Heart right ventricle (tissue), 16 donors: ENCODE results near the gene ALCAM. TPM values are rescaled to one million over a fixed set of nuclear protein-coding genes. Genes with fewer than 3 reads are reported as not detected.

Experiments used
- ATAC-seq, 8 donors: fragments of 200-7000 bp; cut with Tn5 transposase; one replicate each; pipeline ENCODE4 v1.9.1; 2020; ENCODE audit warnings: mild to moderate bottlenecking in 8 of 8, moderate library complexity in 8 of 8, moderate number of reproducible peaks in 1 of 8
- DNase-seq, 2 donors: peaks; one replicate each; pipeline ENCODE4 v3.0.0-alpha.2; 2020
- H3K27ac ChIP-seq, 10 donors: fragments of 200-600 bp; sonication (generic) in 2 of 10; one replicate each; pipeline versions ENCODE4 v1.5.0 to v1.8.0; 2020 to 2022; ENCODE audit warnings: mild to moderate bottlenecking in 3 of 10
- H3K27me3 ChIP-seq, 7 donors: fragments of 200-600 bp; one replicate each; pipeline ENCODE4 v1.8.0; 2021 to 2022; ENCODE audit warnings: mild to moderate bottlenecking in 2 of 7
- H3K36me3 ChIP-seq, 9 donors: fragments of 200-600 bp; sonication (generic) in 1 of 9; one replicate each; pipeline versions ENCODE4 v1.5.0 to v1.8.0; 2020 to 2022; ENCODE audit warnings: mild to moderate bottlenecking in 2 of 9
- H3K4me1 ChIP-seq, 9 donors: fragments of 200-600 bp; sonication (generic) in 1 of 9; one replicate each; pipeline versions ENCODE4 v1.5.0 to v1.8.0; 2020 to 2022; ENCODE audit warnings: mild to moderate bottlenecking in 4 of 9
- H3K4me3 ChIP-seq, 10 donors: fragments of 200-600 bp; sonication (generic) in 2 of 10; one replicate each; pipeline versions ENCODE4 v1.5.0 to v1.8.0; 2020 to 2022; ENCODE audit warnings: mild to moderate bottlenecking in 7 of 10, moderate library complexity in 2 of 10
- H3K9me3 ChIP-seq, 11 donors: fragments of 200-600 bp in 10 of 11; sonication (generic) in 2 of 11; one replicate each; pipeline versions ENCODE4 v1.5.0 to v1.8.0; 2013 to 2022; ENCODE audit warnings: mild to moderate bottlenecking in 2 of 11, control low read depth in 1 of 11, moderate library complexity in 1 of 11
- CTCF ChIP-seq, 9 donors: fragments of 200-600 bp; sonication (generic) in 2 of 9; IDR thresholded peaks; one replicate each; pipeline versions ENCODE4 v1.5.0 to v1.8.0; 2021 to 2022; ENCODE audit warnings: antibody characterized with exemption in 9 of 9, mild to moderate bottlenecking in 5 of 9, moderate library complexity in 1 of 9
- WGBS, 2 donors: extraction: QIAGEN DNeasy Blood & Tissue Kit; methylation state at CpG; one replicate each; pipeline ENCODE4 v1.1.7; 2013; ENCODE audit warnings: inconsistent platforms in 1 of 2; 5-methylcytosine and 5-hydroxymethylcytosine counted together
- intact Hi-C, 10 donors: fragments of 100-400 bp; cut with DNase I; formaldehyde crosslinking; loops; one replicate each; pipeline versions ENCODE4 v1.11.1 to v1.14.2; 2022
- long read RNA-seq, 3 donors: library from polyadenylated mRNA; unstranded; transcript quantifications; one replicate each; pipeline ENCODE4 v2.0.0, GENCODE V29; 2020 to 2021
- polyA plus RNA-seq, 2 donors: library from polyadenylated mRNA; stranded (reverse); fragments of 200-250 nt; gene quantifications; one replicate each; pipeline ENCODE4 v1.2.3, GENCODE V29; 2013
- total RNA-seq, 10 donors: library from RNA; stranded (reverse); fragmentation: NEBNext Ultra II Directional in 3 of 10; extraction: Animal tissue kit (Norgen Biotek cat#: 25700) in 3 of 10; gene quantifications; one replicate each; pipeline versions ENCODE4 v1.2.1 to v1.2.4, GENCODE V29; 2021 to 2023
- donor health status: Arrhythmogenic right ventricular cardiomyopathy.
- donor health status: ischemic (EF 13 %, LVEDD 7.1; RV severe dilation, severe dysfunction).
- donor health status: healthy with polysubstance abuse.
- donor health status: DM: no; HTN: yes; CAD: no.
- donor health status: DM: no; HTN: no; CAD: no.
- donor health status: ischemic (EF 25% LVEDD 6.9; RV normal size, moderate dysfunction).
- donor health status: ischemic (EF 25% LVEDD 5.7; RV mildly dilated, moderate dysfunction).
- donor health status: healthy.
- donor health status: DM: yes; HTN: yes; CAD: no.
- donor health status: Ischemic cardiomyopathy.
- donor health status: ischemic (EF 35%, LVEDD 5.7; RV mildly dilated, moderate dysfunction).
- donor health status: nonischemic (EF 11% LVEDD 7.7; RV severe dilation, severe dysfunction).
- donor health status: DM: yes; HTN: yes; CAD: no.
- donor health status: PGD.
- donor health status: ischemic (EF 29% LVEDD 5.4; RV normal size, mild dysfunction).
- donor health status: nonischemic (EF 23%, LVEDD 6.1; RV moderate dilation, normal function).

The ALCAM gene
- total RNA-seq, result 10 to 100 TPM in 2 of 10 donors, 1 to 10 TPM in 8; 1.8 to 23.9 (median 3.6) TPM
- polyA plus RNA-seq, result 1 to 10 TPM; 1.3 to 4.3 TPM
- long read RNA-seq, donor 1, full-length matches to known transcripts, result 2 of 3 reads
- long read RNA-seq, donor 1, partial matches to known transcripts, result 1 of 3 reads
- long read RNA-seq, donor 1, other reads (novel, unspliced or antisense), result 0 of 3 reads
- long read RNA-seq, donor 2, full-length matches to known transcripts, result 25 of 38 reads
- long read RNA-seq, donor 2, partial matches to known transcripts, result 10 of 38 reads
- long read RNA-seq, donor 2, other reads (novel, unspliced or antisense), result 3 of 38 reads
- long read RNA-seq, donor 3, full-length matches to known transcripts, result 4 of 6 reads
- long read RNA-seq, donor 3, partial matches to known transcripts, result 2 of 6 reads
- long read RNA-seq, donor 3, other reads (novel, unspliced or antisense), result 0 of 6 reads

- H3K9me3 ChIP-seq, result no peaks in the 10 kb centered on the region
- peaks cover 0 to 6% (median 0%) of the 10 kb centered on the region in 7 donors for H3K27me3 ChIP-seq
- H3K4me1 ChIP-seq, result peaks cover 0 to 47% (median 34%) of the 10 kb centered on the region in 9 donors
- H3K27ac ChIP-seq, result peak within 1 kb of the TSS in 7 of 10 donors; percentile 23 to 83 (median 45)
- intact Hi-C loops, result loop anchor here in 6 of 10 donors (5.0 to 10.0 kb wide), 6 partner anchors 151 to 1094 kb away; no protein-coding TSS in a partner anchor
- ATAC-seq (peak; percentile 90 to 98 (median 94)), DNase-seq (peak; percentile 81 to 87)
- peak in 6 of 9 donors; percentile 38 to 63 (median 53) for TF ChIP-seq CTCF (IDR thresholded peaks at IDR 0.05)
- 0 to 1% methylated on average over 45 to 48 of the region's 48 CpGs for WGBS, 2 donors
- H3K4me3 ChIP-seq, result peak within 1 kb of the TSS; percentile 36 to 77 (median 62)
- no peaks in the 10 kb centered on the region for H3K36me3 ChIP-seq
Measured at GRCh38 chr3:105366326-105367062, at the start of gene ALCAM. Gene ALCAM (plus strand): TSS chr3:105366909.

GRCh38 chr3:105317841-105318240 lies 48.9 kb upstream of the ALCAM start:
- intact Hi-C loops, result no loop called here
- no peaks in the 10 kb centered on the region for H3K27me3 ChIP-seq
- WGBS, 2 donors, result 58 to 73% methylated on average over 1 of the region's 1 CpG
- H3K4me1 ChIP-seq, result peaks cover 0 to 10% (median 0%) of the 10 kb centered on the region in 9 donors
- TF ChIP-seq CTCF (IDR thresholded peaks at IDR 0.05), result no peak
- peak overlapping the region in 1 of 10 donors; percentile 6 for H3K27ac ChIP-seq
- no peak overlapping the region for H3K4me3 ChIP-seq
- DNase-seq (no peak), ATAC-seq (no peak)
- H3K36me3 ChIP-seq, result no peaks in the 10 kb centered on the region
- H3K9me3 ChIP-seq, result no peaks in the 10 kb centered on the region

GRCh38 chr3:105322570-105323273 lies 44.0 kb upstream of the ALCAM start:
- no peak overlapping the region for H3K4me3 ChIP-seq
- H3K9me3 ChIP-seq, result peaks cover 0 to 15% (median 0%) of the 10 kb centered on the region in 11 donors
- no peak overlapping the region for H3K27ac ChIP-seq
- H3K4me1 ChIP-seq, result peaks cover 0 to 4% (median 0%) of the 10 kb centered on the region in 9 donors
- WGBS, 2 donors, result 78 to 87% methylated on average over 3 of the region's 3 CpGs
- intact Hi-C loops, result no loop called here
- ATAC-seq (no peak), DNase-seq (no peak)
- no peaks in the 10 kb centered on the region for H3K36me3 ChIP-seq
- no peaks in the 10 kb centered on the region for H3K27me3 ChIP-seq
- no peak for TF ChIP-seq CTCF (IDR thresholded peaks at IDR 0.05)

GRCh38 chr3:105323274-105323599 lies 43.5 kb upstream of the ALCAM start:
- Histone ChIP-seq H3K9me3 (peaks cover 0 to 17% (median 0%) of the 10 kb centered on the region in 11 donors), H3K27ac (no peak overlapping the region), H3K36me3 (no peaks in the 10 kb centered on the region), H3K4me3 (no peak overlapping the region), H3K27me3 (no peaks in the 10 kb centered on the region), H3K4me1 (peaks cover 0 to 5% (median 0%) of the 10 kb centered on the region in 9 donors)
- ATAC-seq (no peak), DNase-seq (no peak)
- no peak for TF ChIP-seq CTCF (IDR thresholded peaks at IDR 0.05)
- intact Hi-C loops, result no loop called here
- WGBS, 2 donors, result 46 to 79% methylated on average over 2 of the region's 2 CpGs
